ENCODE results near the gene FUZ.

Gene FUZ

DNA sequence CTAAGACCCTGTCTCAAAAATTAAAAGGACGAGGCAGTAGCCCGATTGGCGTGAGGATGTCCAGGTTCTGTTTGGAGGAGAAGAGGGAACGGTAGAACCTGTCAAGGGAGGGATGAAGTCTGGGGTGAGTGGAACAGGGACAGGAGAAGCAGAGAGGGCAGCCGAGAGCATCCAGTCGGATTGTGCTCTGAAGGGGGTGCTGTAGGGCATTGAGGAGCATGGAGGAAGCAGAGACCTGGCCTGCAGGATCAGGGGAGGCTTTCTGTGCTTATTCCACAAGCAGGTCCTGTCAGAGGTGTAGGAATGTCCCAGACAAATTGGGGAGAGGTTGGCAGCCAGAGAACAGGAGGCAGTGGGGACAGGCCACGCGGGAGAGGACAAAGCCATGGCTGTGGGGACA lies 32.2 kb downstream of the FUZ start:
- DNase-seq = no peak
- WGBS (ENCODE audit: extremely low coverage, insufficient coverage, insufficient read length) = no CpG with 5 or more reads among the region's 8 CpGs
- Histone ChIP-seq H3K9me3 (ENCODE audit: insufficient read depth, low read depth, low read length) (no peaks in the 10 kb centered on the region), H3K27me3 (ENCODE audit: insufficient read depth, low read length) (no peaks in the 10 kb centered on the region), H3K4ac (ENCODE audit: low read depth, low read length) (no peak overlapping the region), H3K27ac (ENCODE audit: low read depth, low read length) (no peak overlapping the region), H4K91ac (ENCODE audit: low read depth, low read length) (no peak overlapping the region), H3K14ac (ENCODE audit: low read length) (no peak overlapping the region), H4K8ac (ENCODE audit: low read depth, low read length) (no peak overlapping the region), H2AFZ (ENCODE audit: insufficient read depth, low read length, poor library complexity) (no peak overlapping the region), H3K23ac (ENCODE audit: low read length) (no peak overlapping the region), H2AK5ac (ENCODE audit: low read length) (no peak overlapping the region), H3K79me2 (ENCODE audit: control insufficient read depth, insufficient read depth, low read length, poor library complexity) (no peaks in the 10 kb centered on the region), H3K4me2 (ENCODE audit: low read length) (no peak overlapping the region), H2BK5ac (ENCODE audit: low read depth, low read length, poor library complexity) (no peak overlapping the region), H3K4me3 (ENCODE audit: low read depth, low read length) (no peak overlapping the region), H4K12ac (ENCODE audit: low read depth, low read length) (no peak overlapping the region), H3K4me1 (ENCODE audit: control insufficient read depth in 1 of 2, insufficient read depth in 2 of 2, low read length in 2 of 2) (no peaks in the 10 kb centered on the region), H2BK12ac (ENCODE audit: low read length) (no peak overlapping the region), H2BK120ac (ENCODE audit: insufficient read depth, low read length, poor library complexity) (no peak overlapping the region), H3K79me1 (ENCODE audit: low read length) (no peaks in the 10 kb centered on the region), H3K18ac (ENCODE audit: low read length) (no peak overlapping the region), H3K36me3 (ENCODE audit: control insufficient read depth in 1 of 2, insufficient read depth in 2 of 2, low read length in 2 of 2) (peaks cover 34 to 39% of the 10 kb centered on the region in 2 experiments), H3K9ac (ENCODE audit: low read length) (no peak overlapping the region)

DNA sequence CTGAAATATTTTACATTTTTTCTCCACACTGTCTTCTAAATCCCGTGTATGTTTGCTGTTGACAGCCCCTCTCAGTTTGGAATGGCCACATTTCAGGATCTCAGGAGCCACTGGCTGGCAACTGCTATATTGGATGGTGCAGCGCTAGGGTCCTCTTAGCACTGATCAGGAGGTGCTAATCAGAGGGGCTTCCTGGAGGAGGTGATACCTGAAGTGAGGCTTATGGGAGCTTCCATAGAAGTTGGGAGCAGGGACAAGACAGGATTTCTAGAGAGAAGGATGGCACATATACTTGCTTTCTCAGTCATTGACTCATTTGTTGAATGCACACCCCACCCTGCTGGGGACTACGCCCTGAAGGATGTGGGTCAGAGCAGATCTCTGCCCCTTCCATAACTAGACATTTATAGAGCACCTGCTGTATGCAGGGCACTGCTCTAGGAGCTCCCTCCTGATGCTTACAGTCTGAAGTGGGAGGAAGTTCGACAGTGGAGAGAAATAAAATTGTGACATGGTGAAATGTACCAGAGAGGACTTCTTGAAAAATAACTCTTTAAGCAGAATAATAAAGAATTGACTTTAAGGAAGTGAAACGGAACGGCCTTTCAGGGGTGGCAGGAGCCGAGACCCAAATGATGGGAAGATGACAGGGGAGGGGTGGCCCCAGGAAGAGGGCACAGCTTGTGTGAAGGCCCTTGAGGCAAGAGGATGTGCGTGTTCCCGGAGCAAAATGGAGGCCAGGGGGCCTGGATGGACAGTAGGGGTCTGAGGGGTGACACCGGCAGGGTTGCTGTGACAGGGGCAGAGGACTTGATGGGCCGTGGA lies 33.1 kb downstream of the FUZ start:
- DNase-seq = no peak
- H2BK12ac ChIP-seq (ENCODE audit: low read length) = no peak overlapping the region
- no peak overlapping the region for H2BK120ac ChIP-seq (ENCODE audit: insufficient read depth, low read length, poor library complexity)
- no peak overlapping the region for H4K8ac ChIP-seq (ENCODE audit: low read depth, low read length)
- H3K23ac ChIP-seq (ENCODE audit: low read length) = no peak overlapping the region
- H2AK5ac ChIP-seq (ENCODE audit: low read length) = no peak overlapping the region
- no CpG with 5 or more reads among the region's 11 CpGs for WGBS (ENCODE audit: extremely low coverage, insufficient coverage, insufficient read length)
- H3K36me3 ChIP-seq (ENCODE audit: control insufficient read depth in 1 of 2, insufficient read depth in 2 of 2, low read length in 2 of 2) = peaks cover 35 to 36% of the 10 kb centered on the region in 2 experiments
- no peaks in the 10 kb centered on the region for H3K9me3 ChIP-seq (ENCODE audit: insufficient read depth, low read depth, low read length)
- no peak overlapping the region for H3K14ac ChIP-seq (ENCODE audit: low read length)
- H3K18ac ChIP-seq (ENCODE audit: low read length) = no peak overlapping the region
- H3K4me2 ChIP-seq (ENCODE audit: low read length) = no peak overlapping the region
- no peaks in the 10 kb centered on the region for H3K27me3 ChIP-seq (ENCODE audit: insufficient read depth, low read length)
- no peak overlapping the region for H2AFZ ChIP-seq (ENCODE audit: insufficient read depth, low read length, poor library complexity)
- no peaks in the 10 kb centered on the region for H3K79me2 ChIP-seq (ENCODE audit: control insufficient read depth, insufficient read depth, low read length, poor library complexity)
- no peak overlapping the region for H3K9ac ChIP-seq (ENCODE audit: low read length)
- H3K4me3 ChIP-seq (ENCODE audit: low read depth, low read length) = no peak overlapping the region
- no peak overlapping the region for H3K27ac ChIP-seq (ENCODE audit: low read depth, low read length)
- H3K79me1 ChIP-seq (ENCODE audit: low read length) = no peaks in the 10 kb centered on the region
- H3K4ac ChIP-seq (ENCODE audit: low read depth, low read length) = no peak overlapping the region
- peaks cover 0 to 2% of the 10 kb centered on the region in 2 experiments for H3K4me1 ChIP-seq (ENCODE audit: control insufficient read depth in 1 of 2, insufficient read depth in 2 of 2, low read length in 2 of 2)
- H4K12ac ChIP-seq (ENCODE audit: low read depth, low read length) = no peak overlapping the region
- H2BK5ac ChIP-seq (ENCODE audit: low read depth, low read length, poor library complexity) = no peak overlapping the region
- H4K91ac ChIP-seq (ENCODE audit: low read depth, low read length) = no peak overlapping the region

DNA sequence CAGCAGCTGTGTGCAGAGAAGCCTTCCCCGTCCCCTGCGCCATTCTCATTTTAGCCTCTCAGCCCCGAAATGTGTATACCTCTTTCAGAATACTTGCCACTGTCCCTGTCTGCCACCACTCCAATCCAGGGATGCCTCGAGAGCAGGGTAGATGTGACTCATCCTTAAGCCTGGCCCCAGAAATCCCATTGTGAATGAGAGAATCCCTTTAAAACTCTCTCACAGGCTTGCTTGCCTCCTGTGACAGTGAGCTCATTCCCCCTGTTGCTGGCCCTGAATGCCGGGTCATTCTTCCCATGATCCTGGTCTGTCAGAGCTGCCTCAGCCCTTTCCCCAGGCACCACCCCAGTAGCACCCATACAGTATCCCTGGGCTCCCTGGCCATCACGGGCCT lies 36.7 kb downstream of the FUZ start:
- no peak overlapping the region for H3K4me3 ChIP-seq (ENCODE audit: low read depth, low read length)
- no peaks in the 10 kb centered on the region for H3K27me3 ChIP-seq (ENCODE audit: insufficient read depth, low read length)
- H2AFZ ChIP-seq (ENCODE audit: insufficient read depth, low read length, poor library complexity) = no peak overlapping the region
- H3K79me2 ChIP-seq (ENCODE audit: control insufficient read depth, insufficient read depth, low read length, poor library complexity) = no peaks in the 10 kb centered on the region
- no peaks in the 10 kb centered on the region for H3K9me3 ChIP-seq (ENCODE audit: insufficient read depth, low read depth, low read length)
- no peak overlapping the region for H4K8ac ChIP-seq (ENCODE audit: low read depth, low read length)
- H3K14ac ChIP-seq (ENCODE audit: low read length) = no peak overlapping the region
- peak overlapping the region; percentile 60 for H3K4ac ChIP-seq (ENCODE audit: low read depth, low read length)
- H2BK120ac ChIP-seq (ENCODE audit: insufficient read depth, low read length, poor library complexity) = peak overlapping the region; percentile 64
- no peak overlapping the region for H3K9ac ChIP-seq (ENCODE audit: low read length)
- WGBS (ENCODE audit: extremely low coverage, insufficient coverage, insufficient read length) = no CpG with 5 or more reads among the region's 6 CpGs
- no peak overlapping the region for H4K12ac ChIP-seq (ENCODE audit: low read depth, low read length)
- DNase-seq = no peak
- H3K4me2 ChIP-seq (ENCODE audit: low read length) = no peak overlapping the region
- H3K4me1 ChIP-seq (ENCODE audit: control insufficient read depth in 1 of 2, insufficient read depth in 2 of 2, low read length in 2 of 2) = peaks cover 6 to 8% of the 10 kb centered on the region in 2 experiments
- peak overlapping the region; percentile 1 for H4K91ac ChIP-seq (ENCODE audit: low read depth, low read length)
- peak overlapping the region; percentile 39 for H2BK5ac ChIP-seq (ENCODE audit: low read depth, low read length, poor library complexity)
- no peaks in the 10 kb centered on the region for H3K79me1 ChIP-seq (ENCODE audit: low read length)
- H3K36me3 ChIP-seq (ENCODE audit: control insufficient read depth in 1 of 2, insufficient read depth in 2 of 2, low read length in 2 of 2) = peaks cover 26 to 28% of the 10 kb centered on the region in 2 experiments
- no peak overlapping the region for H3K18ac ChIP-seq (ENCODE audit: low read length)
- H3K23ac ChIP-seq (ENCODE audit: low read length) = no peak overlapping the region
- no peak overlapping the region for H2AK5ac ChIP-seq (ENCODE audit: low read length)
- H3K27ac ChIP-seq (ENCODE audit: low read depth, low read length) = peak overlapping the region; percentile 43
- no peak overlapping the region for H2BK12ac ChIP-seq (ENCODE audit: low read length)

GRCh38 chr19:49775742-49776370 lies 37.2 kb downstream of the FUZ start:
- Histone ChIP-seq H3K9me3 (ENCODE audit: insufficient read depth, low read depth, low read length) (no peaks in the 10 kb centered on the region), H2AK5ac (ENCODE audit: low read length) (no peak overlapping the region)

More at GRCh38 chr19:49775742-49776370, 37.2 kb downstream of the FUZ start:
- Histone ChIP-seq H3K79me2 (ENCODE audit: control insufficient read depth, insufficient read depth, low read length, poor library complexity) (no peaks in the 10 kb centered on the region), H3K23ac (ENCODE audit: low read length) (no peak overlapping the region), H3K4me2 (ENCODE audit: low read length) (no peak overlapping the region), H3K4me3 (ENCODE audit: low read depth, low read length) (no peak overlapping the region), H2BK12ac (ENCODE audit: low read length) (no peak overlapping the region), H4K91ac (ENCODE audit: low read depth, low read length) (no peak overlapping the region), H2BK120ac (ENCODE audit: insufficient read depth, low read length, poor library complexity) (no peak overlapping the region), H4K8ac (ENCODE audit: low read depth, low read length) (no peak overlapping the region), H3K4ac (ENCODE audit: low read depth, low read length) (no peak overlapping the region), H3K14ac (ENCODE audit: low read length) (no peak overlapping the region), H3K36me3 (ENCODE audit: control insufficient read depth in 1 of 2, insufficient read depth in 2 of 2, low read length in 2 of 2) (peaks cover 21 to 27% of the 10 kb centered on the region in 2 experiments), H3K27me3 (ENCODE audit: insufficient read depth, low read length) (no peaks in the 10 kb centered on the region), H3K18ac (ENCODE audit: low read length) (no peak overlapping the region), H2AFZ (ENCODE audit: insufficient read depth, low read length, poor library complexity) (no peak overlapping the region), H3K9ac (ENCODE audit: low read length) (no peak overlapping the region), H3K4me1 (ENCODE audit: control insufficient read depth in 1 of 2, insufficient read depth in 2 of 2, low read length in 2 of 2) (peaks cover 6 to 8% of the 10 kb centered on the region in 2 experiments), H4K12ac (ENCODE audit: low read depth, low read length) (no peak overlapping the region), H3K27ac (ENCODE audit: low read depth, low read length) (peak overlapping the region; percentile 24), H3K79me1 (ENCODE audit: low read length) (no peaks in the 10 kb centered on the region), H2BK5ac (ENCODE audit: low read depth, low read length, poor library complexity) (no peak overlapping the region)
- WGBS (ENCODE audit: extremely low coverage, insufficient coverage, insufficient read length) = no CpG with 5 or more reads among the region's 20 CpGs
- peak; percentile 94 to 97 for DNase-seq

Measured in trophoblast cell (in vitro differentiated cells and primary cell).